ENCODE measurements around the gene CCDC126.
A peak's percentile ranks its signal among the peaks of the same experiment; 100 is the strongest.
"Not testable (repeated sequence)": the region's sequence is repeated elsewhere in the genome, so short reads cannot be mapped to it uniquely, and the experiment has no call there.

CCDC126 gene, protein sequence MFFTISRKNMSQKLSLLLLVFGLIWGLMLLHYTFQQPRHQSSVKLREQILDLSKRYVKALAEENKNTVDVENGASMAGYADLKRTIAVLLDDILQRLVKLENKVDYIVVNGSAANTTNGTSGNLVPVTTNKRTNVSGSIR

DNA sequence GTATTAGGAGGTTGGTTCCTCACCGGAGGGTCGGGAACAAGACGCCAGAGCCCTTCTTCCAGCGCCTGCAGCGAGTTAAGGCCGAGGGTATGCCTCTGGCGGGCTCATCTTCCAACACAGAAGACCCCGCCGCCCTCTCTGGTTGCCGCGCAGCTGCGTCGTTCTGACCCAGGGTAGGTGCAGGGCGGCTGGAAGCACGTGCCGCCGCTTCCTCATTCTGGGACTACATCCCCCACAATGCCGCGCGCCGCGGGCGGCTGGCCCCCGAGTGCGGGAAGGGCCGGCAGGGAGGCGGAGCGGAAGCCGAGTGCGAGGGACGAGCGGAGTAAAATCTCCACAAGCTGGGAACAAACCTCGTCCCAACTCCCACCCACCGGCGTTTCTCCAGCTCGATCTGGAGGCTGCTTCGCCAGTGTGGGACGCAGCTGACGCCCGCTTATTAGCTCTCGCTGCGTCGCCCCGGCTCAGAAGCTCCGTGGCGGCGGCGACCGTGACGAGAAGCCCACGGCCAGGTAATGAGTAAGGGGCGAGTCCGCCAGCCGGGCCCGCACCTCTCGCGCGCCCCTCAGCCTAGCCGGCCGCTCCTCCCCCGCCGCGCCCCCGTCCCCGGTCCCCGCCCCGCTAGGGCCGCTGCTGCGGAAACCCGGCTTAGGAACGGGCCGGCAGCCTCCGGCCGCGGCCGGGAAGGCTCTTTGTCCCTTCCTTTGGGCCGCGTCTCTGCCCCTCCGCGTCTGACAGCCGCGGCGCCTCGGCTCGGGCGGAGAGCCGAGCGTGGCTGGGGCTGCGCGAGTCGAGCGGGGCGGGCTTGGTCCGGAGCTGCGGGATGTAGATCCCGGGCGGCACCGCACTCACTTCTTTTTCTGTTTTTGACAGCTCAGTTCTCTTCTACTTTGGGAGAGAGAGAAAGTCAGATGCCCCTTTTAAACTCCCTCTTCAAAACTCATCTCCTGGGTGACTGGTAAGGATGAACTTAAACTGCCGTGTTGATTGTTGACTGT lies at the start of gene CCDC126:
CCDC126 (plus strand) TSS at position 289 of the 998 bp plus-strand sequence. CDS start 13,934 bp downstream, outside the sequence.
- DNase-seq: peak; percentile 82

DNA sequence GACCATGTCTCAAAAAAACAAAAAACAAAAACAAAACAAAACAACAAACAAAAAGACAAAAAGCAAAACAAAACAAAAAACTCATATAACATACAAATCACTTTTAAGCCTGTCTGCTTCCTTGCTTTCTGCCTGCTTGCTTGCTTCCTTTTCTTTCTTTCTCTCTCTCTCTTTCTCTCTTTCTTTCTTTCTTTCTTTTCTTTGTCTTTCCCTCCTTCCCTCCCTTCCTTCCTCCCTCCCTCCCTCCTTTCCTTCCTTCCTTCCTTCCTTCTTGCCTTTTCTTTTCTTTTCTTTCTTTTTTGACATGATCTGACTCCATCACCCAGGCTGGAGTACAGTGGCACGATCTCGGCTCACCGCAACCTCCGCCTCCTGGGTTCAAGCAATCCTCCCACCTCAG lies 49.5 kb upstream of the CCDC126 start:
- DNase-seq: no peak

DNA sequence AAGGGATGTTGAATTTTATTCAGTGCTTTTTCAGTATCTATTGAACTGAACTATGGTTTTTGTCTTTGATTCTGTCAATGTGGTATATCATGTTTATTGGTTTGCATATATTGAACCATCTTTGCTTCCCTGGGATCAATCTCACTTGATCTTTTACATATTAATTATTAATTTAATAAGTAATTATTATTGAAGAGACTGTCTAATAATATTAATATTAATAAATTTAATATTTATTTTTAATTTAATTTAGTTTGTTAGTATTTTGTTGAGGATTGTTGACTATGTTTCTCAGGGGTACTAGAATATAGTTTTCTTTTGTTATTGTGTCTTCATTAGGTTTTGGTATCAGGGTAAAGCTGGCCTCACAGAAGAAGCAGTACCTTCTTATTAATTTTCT lies 38.9 kb upstream of the CCDC126 start:
- DNase-seq: no peak

DNA sequence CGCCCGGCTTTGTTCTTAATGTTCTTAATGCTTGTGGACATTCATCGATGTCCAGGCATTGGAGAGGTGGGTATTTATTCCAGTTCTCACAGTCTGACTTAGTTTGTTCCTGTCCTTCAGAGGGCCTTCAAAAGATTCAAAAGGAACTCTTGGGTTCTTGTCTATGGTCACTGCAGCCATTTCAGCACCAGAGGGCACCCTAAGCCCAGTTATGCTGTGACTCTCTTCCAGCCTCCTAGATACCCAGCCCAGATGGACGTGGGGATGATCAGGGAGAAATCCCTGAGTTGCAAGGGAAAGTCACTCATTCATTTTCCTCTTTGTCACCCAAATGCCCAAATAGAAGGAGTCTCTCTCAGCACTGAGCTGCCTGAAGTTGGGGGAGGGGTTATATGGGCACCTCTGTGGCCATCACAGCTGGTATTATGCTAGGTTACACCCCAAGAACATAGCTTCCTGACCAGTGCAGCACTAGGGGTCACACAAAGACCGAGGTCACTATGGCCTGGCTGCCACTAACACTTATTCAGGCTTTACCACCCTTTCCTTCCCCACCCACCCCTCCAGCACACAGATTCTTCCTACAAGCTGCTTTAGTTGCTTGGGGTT lies 26.5 kb upstream of the CCDC126 start:
- DNase-seq: peak; percentile 65

DNA sequence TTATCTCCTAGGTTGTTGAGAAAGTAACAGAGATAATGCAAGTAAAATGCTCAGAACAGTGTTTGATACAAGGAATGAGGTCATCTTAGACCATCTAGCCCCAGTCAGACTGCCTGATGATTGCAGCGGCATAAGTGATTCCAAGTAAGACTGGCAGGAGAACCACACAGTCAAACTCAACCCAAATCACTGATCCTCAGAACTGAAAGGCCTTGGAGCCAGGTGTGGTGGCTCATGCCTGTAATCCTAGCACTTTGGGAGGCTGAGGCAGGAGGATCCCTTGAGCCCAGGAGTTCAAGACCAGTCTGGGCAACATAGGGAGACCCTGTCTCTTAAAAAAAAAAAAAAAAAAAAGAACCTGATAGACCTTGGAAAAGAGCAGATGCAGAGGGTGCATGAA lies 15.2 kb upstream of the CCDC126 start:
- DNase-seq: not testable (repeated sequence)

DNA sequence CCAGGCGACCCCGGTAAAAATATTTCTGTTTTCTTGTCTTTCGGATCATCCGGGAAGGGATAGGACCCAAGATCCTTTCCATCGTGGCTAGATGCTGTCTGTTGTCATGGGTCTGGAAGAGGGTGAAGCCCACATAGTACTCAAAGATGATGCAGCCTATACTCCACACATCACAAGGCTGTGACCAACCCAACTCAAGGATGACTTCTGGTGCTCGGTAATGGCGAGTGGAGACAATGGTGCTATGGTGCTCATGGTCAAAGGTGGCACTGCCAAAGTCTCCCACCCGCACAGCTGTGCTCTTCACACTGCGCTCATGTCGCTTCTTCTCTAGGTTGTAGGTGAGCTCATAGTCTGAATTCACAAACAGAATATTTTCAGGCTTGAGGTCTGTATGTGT lies 11.9 kb upstream of the CCDC126 start:
- DNase-seq: not testable (repeated sequence)

DNA sequence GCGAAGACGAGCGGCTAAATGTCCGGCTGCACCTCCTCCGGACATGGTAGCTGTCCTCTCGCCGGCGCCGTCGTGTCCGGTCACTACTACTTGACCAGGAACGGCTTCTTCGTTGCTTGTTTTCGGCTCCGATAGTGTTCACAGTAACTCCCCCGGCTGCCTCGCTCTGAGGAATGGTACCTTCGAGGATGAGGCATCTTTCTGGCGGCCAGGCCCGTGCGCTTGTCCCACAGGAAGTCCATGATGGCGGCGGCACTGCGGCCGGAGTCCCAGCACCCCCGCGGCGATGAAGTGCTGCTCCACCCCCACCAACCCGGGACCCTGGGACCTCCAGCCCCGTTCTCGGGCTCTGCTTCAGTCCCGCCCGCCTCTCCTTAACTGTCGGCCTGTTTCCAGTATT lies 11.0 kb upstream of the CCDC126 start:
- DNase-seq: no peak

DNA sequence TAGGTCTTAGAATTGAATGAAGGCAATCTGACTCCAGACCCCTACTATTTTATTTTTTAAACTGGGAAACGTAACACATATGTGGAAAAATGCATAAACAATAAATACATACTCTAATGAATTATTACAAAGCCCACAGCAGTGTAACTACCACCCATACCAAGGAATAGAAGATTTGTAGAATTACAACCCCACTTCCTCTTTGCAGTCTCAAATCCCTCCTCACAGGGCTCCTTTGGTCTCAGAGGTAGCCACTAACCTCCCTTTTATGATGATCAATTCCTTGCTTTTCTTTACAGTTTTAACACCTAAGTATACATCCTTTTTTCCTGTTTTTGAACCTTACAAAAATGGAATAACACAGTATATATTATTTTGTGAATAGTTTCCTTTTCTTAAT lies 6.7 kb upstream of the CCDC126 start:
- DNase-seq: no peak

DNA sequence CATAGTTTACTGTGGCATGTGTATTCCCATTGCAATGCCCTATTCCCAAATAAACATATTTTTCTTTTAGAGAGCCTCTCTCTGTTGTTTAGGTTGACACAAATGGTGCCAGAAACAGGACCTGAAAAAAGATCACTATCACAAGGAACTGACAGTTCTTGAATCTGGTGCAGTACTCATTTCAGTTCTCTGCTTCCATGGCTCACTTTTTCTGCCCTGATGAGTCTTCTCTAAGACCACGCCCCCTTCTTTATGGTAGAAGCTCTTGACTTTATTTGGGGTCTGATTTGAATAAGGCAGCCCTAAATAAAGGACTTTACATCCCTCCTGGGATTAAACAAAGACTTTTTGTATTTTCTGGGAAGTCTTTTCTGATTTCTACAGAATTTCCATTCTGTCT lies 3.5 kb upstream of the CCDC126 start:
- no peak for DNase-seq

DNA sequence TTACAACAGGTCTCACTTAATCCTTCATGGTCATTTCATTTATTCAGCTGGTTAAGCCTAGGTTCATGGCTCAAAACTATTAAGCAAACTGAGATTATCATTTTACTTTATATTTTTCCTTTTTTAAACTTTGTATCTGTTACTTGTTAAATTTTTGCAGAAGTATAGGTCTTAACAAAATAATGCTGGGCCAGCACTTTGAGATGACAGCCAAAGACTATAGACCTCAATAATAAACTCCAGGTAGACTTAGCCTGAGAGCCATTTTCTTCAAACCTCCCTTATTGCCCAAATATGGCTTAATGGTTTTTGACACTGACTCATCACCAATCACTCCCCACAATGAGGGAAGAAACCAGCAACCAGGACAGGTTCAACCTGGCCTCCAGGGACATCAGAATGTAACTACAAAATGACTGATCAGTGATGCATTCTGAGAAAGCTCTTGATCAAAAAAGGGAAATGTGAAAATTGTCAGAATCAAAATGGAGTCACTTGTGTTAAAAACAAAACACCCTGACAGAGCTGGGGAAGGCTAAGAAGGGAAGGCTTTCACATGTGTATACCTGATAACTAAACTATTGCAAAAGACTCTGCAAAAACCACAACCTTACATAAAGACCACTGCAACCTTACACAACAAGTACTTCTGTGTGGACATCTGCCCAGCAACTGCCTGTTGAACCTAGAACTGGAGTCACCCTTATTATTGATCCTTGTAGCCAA lies 2.1 kb upstream of the CCDC126 start:
- no peak for DNase-seq

DNA sequence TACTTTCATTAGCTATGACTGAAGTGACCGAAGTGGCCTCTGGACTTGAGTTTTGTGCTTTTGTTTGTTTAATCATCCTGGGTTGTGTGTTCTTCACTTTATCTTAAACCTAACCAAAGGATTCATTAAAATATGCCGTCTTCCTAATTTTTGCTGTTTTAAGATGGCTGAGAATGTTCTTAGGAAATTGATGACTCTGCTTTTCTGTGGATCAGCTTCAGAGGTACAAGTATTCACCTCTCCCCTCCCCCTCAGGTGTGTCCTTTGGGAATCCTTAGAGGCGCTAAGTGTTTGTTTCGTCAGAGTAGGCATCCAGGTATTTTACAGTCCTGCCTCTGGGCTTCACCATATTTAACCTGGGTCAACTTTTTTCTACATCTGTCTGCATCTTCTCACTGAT lies 1.1 kb downstream of the CCDC126 start:
- no peak for DNase-seq

DNA sequence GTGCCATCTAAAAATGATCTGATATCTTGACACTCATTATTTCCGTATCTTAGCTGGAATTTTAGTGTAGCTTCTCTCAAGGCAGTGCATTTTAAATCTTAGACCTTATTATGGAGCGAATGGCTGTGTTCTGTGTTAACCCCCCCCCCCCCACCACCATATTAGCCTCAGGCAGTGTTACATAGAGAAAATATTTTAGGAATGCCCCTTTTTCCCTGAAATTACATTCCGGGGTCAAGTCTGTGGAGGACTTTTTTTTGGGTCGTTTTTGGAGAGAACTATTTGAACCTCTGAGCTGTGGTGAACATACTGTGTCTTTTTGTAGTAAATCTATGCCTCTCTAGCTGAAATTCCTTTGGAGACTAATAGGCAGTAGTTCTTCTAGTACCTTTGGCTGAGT lies 3.1 kb downstream of the CCDC126 start:
- no peak for DNase-seq

DNA sequence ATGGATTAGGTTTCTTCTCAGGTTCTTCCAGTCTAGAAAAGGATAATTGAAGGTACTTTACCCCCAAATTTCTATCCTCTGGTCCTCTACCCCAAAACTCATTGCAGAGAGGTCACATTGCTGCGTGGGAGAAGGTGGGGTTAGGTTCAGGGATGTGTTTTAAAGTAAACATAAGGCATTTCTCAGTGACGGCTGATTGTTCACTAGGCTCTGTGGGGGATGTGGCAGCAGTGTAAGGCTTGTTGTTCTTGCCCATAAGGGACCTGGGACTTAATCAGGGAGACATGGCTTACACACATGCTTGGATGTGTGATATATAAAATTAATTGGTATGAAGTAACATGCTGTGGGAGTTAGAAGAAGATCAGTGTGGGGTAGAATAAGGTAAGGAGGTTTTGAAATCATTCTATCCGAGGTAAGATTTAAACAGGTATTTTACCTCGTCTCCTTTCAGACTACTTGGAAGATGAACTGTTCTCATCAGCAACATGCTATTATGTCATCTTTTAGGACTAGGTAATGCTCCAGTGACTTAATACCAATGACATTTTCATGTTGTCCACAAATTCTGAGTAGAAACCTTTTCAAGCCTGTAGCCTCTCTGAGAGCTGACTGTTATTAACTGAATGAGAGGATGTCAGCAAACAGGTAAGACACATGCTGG lies 6.6 kb downstream of the CCDC126 start:
- no peak for DNase-seq

DNA sequence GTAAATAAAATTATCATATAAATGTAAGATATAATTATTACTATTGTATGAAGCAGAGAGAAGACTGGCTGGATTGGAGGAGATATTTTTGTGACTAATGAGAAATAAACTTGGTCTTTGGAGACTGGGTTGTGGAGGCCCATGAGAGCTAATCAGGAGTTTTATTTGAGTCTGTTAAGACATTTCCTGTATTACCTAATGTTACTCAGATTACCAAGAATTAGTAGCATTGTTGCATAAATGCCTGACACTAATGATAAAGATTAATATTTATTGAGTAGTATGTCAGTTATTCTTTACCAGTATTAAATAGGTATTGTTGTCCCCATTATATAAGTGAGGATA lies 7.1 kb downstream of the CCDC126 start:
- no peak for DNase-seq

DNA sequence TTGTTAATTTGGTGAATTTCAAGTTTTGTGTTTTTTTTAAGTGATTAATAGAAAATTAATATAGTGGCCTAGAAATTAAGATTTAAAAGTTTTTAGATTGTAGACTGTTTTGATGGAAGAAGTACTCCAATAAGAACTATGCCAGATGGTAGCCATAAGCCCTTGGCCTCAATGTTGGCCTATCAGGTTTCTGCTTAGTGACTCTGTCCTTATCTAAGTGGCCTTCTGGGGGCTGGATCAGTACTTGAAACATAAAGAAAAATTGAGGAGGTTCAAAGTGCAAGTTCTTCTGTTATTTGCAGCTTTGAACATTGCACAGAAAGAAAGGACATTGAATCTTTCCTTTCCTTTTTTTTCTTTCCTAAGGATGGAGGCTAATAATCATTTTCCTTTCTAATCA lies 9.9 kb downstream of the CCDC126 start:
- no peak for DNase-seq

DNA sequence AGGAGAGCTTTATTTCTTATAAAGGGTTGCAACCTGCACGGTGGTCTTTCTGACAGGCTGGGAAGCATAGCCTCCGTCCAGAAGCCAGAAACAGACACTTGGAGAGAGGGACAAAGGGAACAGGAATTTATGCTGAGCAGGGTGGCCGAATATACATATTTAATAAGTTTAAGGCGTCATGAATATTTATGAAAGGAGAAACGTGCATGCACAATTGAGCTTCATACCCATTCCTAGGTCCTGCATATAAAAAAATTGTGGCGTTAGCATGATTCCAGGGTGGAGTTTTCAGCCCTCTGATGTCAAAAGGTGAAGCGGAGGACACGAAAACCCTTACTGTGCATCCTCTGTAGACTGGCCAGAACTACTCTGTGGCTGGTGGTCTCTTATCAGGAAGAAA lies 10.7 kb downstream of the CCDC126 start:
- DNase-seq: no peak

DNA sequence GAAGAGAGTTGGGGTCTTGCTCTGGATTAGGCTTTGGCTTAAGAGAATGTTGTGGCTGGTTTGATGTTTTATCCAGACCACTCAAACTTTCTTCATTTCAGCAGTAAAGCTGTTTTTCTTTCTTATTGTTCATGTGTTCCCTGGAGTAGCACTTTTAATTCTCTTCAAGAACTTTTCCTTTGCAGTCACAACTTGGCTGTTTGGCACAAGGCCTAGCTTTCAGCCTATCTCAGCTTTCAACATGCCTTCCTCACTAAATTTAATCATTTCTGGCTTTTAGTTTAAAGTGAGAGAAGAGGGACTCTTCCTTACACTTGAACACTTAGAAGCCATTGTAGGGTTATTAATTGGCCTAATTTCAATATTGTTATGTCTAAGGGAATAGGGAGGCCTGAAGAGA lies 18.1 kb downstream of the CCDC126 start:
- no peak for DNase-seq

DNA sequence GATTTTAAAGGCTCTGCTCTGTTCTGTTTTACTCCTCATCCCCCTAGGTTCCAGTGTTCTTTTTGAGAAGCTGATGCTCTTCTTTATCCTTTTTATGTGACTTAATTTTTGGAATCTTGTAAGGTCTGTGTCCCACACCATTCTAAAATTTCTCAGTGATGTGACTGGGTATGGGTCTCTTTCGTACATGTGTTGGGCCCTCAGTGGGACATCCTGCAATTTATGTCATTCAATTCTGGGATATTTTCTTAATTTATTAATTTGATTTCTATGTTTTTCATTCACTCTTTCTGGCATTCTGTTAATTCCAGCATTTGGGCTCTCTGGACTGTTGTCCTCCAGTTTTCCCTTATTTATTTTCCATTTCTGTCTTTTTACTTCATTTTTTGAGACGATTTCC lies 19.4 kb downstream of the CCDC126 start:
- DNase-seq: no peak

DNA sequence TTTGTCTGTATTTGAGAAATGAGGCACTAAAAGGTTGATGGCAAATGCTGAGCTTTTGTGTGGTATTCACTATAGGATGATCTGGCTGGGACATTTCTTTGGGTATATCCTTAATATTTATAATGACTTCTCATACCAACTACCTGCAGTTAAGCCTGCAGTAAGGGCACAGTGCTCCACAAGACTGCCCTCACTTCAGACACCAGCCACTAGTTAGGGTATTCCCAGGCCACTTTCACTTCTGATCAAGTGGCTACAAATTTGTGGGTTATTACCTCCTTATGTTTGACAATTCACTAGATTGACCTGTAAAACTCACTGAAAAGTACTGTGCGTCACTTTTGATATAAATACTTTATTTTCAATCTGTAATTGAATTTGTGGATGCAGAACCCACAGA lies 20.3 kb downstream of the CCDC126 start:
- DNase-seq: no peak

DNA sequence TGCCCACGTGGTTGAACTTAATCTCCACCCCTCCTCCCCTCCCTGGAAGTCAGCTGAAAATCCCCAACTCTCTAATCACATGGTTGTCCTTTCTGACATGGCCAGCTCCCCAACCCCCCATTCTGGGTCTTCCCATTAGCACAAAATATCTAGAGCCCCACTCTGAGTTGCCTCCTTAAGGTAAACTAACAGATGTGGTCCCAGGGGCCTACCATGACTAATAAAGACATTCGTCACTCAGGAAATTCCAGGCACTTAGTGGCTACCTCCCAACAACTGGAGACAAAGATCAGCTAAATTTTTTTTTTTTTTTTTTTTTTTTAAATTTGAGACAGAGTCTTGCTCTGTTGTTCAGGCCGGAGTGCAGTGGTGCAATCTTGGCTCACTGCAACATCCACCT lies 21.1 kb downstream of the CCDC126 start:
- no peak for DNase-seq

DNA sequence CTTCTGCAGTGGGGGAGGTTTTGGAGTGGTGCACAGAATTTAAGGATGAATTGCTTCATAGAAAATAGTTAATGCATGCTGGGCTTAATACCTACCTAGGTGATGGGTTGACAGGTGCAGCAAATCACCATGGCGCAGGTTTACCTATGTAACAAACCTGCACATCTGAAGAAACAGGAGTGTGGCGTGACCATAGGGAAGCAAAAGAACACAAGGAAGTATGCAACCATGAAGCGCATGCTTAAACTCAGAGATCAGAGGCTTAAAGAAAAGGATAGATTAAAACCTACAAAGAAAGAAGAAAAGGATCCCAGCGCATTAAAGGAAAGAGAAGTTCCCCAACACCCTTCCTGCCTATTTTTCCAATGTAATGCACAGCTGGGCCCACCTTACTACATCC lies 22.0 kb downstream of the CCDC126 start:
- DNase-seq: no peak

DNA sequence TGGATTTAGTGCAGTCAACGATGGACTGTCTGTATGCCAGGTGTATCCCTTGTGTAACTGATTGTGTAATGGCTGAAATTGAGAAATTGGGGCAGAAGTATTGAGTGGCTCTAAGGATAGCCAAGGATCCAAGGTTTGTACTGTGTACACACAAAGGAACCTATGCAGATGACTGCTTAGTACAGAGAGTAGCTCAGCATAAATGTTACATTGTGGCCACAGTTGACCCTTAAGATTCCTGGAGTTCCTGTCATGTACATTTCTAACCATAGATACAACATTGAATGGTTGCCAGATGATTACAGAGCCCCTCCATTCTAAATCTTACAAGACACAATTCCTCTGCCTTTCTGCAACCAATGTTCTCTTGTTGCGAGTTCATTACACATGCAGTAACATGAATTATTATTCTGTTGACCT lies 25.3 kb downstream of the CCDC126 start:
- DNase-seq: no peak

DNA sequence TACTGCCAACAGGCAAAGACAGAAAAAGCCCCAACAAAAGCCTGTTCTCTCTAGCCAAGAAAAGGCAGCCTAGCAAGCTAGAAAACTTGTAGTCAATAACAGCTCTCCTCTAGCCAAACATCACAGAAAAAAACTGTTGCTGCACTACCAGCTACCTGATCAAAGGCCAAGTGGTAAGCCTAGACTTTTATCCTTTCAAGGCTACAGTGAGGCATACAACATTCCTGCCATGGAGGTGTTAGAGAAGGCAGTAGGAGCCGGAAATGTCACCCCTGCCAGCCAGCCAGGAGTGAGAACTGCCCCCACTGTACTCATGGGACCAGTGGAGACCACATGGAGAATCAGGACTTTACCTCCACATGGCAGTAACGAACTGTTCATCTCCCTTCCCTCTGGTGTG lies 31.2 kb downstream of the CCDC126 start:
- no peak for DNase-seq
